ENCODE results near the gene CCNI2.

- TF ChIP-seq CTCF (IDR thresholded peaks at IDR 0.05) (peak in 3 of 7 experiments; percentile 18 to 61 (median 51)), POLR2AphosphoS5 (IDR thresholded peaks at IDR 0.05) (no peak), POLR2A (IDR thresholded peaks at IDR 0.05) (no peak)
Observed at GRCh38 chr5:132714456-132715307, 32.5 kb upstream of the CCNI2 start.

All from stomach (tissue), 4 donors.